SK-N-SH treated with all-trans-retinoic acid at 6 μM for 48 hours (cell line): ENCODE results near the gene FOXC1.

Experiments
- ATAC-seq: fragments of 200-7000 bp; cut with Tn5 transposase; 3 replicates; pipeline ENCODE4 v1.9.1; 2020; ENCODE audit warnings: mild to moderate bottlenecking, moderate library complexity
- ARNTL ChIP-seq: fragments of 450-650 bp; formaldehyde crosslinking; IDR thresholded peaks from 2 replicates; pipeline ENCODE4 v1.5.0; 2020; ENCODE audit warnings: low read depth, mild to moderate bottlenecking, moderate library complexity, borderline replicate concordance
- CSDC2 ChIP-seq: fragments of 250-450 bp; sonication (Bioruptor Pico); IDR thresholded peaks from 2 replicates; pipeline ENCODE4 v1.5.0; 2020; ENCODE audit warnings: mild to moderate bottlenecking, moderate library complexity
- ESRRG ChIP-seq: fragments of 250-450 bp; sonication (Bioruptor Pico); IDR thresholded peaks from 2 replicates; pipeline ENCODE4 v1.6.1; 2021; ENCODE audit warnings: mild to moderate bottlenecking
- GLIS3 ChIP-seq: fragments of 250-450 bp; sonication (Bioruptor Pico); IDR thresholded peaks from 2 replicates; pipeline ENCODE4 v1.5.0; 2020; ENCODE audit warnings: mild to moderate bottlenecking, moderate library complexity
- ISL1 ChIP-seq: fragments of 250-450 bp; sonication (Bioruptor Pico); IDR thresholded peaks from 2 replicates; pipeline ENCODE4 v2.1.2; 2022; ENCODE audit warnings: mild to moderate bottlenecking, moderate library complexity
- OSR1 ChIP-seq: fragments of 250-450 bp; sonication (Bioruptor Pico); IDR thresholded peaks from 2 replicates; pipeline ENCODE4 v1.8.0; 2022; ENCODE audit warnings: moderate library complexity, mild to moderate bottlenecking, inconsistent platforms
- PPARA ChIP-seq: fragments of 250-450 bp; sonication (Bioruptor Pico); IDR thresholded peaks from 2 replicates; pipeline ENCODE4 v1.5.0; 2020; ENCODE audit warnings: mild to moderate bottlenecking, borderline replicate concordance
- RARB ChIP-seq: fragments of 250-450 bp; sonication (Bioruptor Pico); IDR thresholded peaks from 2 replicates; pipeline ENCODE4 v1.8.0; 2021; ENCODE audit warnings: mild to moderate bottlenecking, moderate library complexity
- SNAI2 ChIP-seq: fragments of 250-450 bp; sonication (Bioruptor Pico); IDR thresholded peaks from 2 replicates; pipeline ENCODE4 v1.5.0; 2020; ENCODE audit warnings: mild to moderate bottlenecking, moderate library complexity
- TOX ChIP-seq: fragments of 250-450 bp; sonication (Bioruptor Pico); IDR thresholded peaks from 2 replicates; pipeline ENCODE4 v1.8.0; 2021; ENCODE audit warnings: mild to moderate bottlenecking, moderate library complexity, borderline replicate concordance
- ZC3H10 ChIP-seq: fragments of 250-450 bp; sonication (Bioruptor Pico); IDR thresholded peaks from 2 replicates; pipeline ENCODE4 v1.5.1; 2021; ENCODE audit warnings: mild to moderate bottlenecking, moderate library complexity
- ZFP3 ChIP-seq: fragments of 250-450 bp; sonication (Bioruptor Pico); IDR thresholded peaks from 2 replicates; pipeline ENCODE4 v1.5.0; 2020; ENCODE audit warnings: mild to moderate bottlenecking, moderate library complexity
- ZFP30 ChIP-seq: fragments of 450-650 bp; formaldehyde crosslinking; IDR thresholded peaks from 2 replicates; pipeline ENCODE4 v1.5.0; 2022; ENCODE audit warnings: mild to moderate bottlenecking, moderate library complexity
- ZNF70 ChIP-seq: fragments of 450-650 bp; formaldehyde crosslinking; IDR thresholded peaks from 2 replicates; pipeline ENCODE4 v1.5.0; 2020; ENCODE audit warnings: mild to moderate bottlenecking, moderate library complexity
- ZNF8 ChIP-seq: fragments of 450-650 bp; formaldehyde crosslinking; IDR thresholded peaks from 2 replicates; pipeline ENCODE4 v1.5.0; 2020; ENCODE audit warnings: mild to moderate bottlenecking, moderate library complexity
- TF ChIP-seq, protein P1 (sequence below): fragments of 250-450 bp; sonication (Bioruptor Pico); IDR thresholded peaks from 2 replicates; pipeline ENCODE4 v1.5.0; 2020; ENCODE audit warnings: mild to moderate bottlenecking, moderate library complexity
- TF ChIP-seq, protein P2 (sequence below): fragments of 250-450 bp; sonication (Bioruptor Pico); IDR thresholded peaks from 2 replicates; pipeline ENCODE4 v1.5.1; 2021; ENCODE audit warnings: mild to moderate bottlenecking, moderate library complexity
- TF ChIP-seq, protein P3 (sequence below): fragments of 250-450 bp; sonication (Bioruptor Pico); IDR thresholded peaks from 2 replicates; pipeline ENCODE4 v1.5.1; 2020; ENCODE audit warnings: low read depth, mild to moderate bottlenecking, moderate library complexity
- TF ChIP-seq, protein P4 (sequence below): fragments of 250-450 bp; sonication (Bioruptor Pico); IDR thresholded peaks from 2 replicates; pipeline ENCODE4 v1.8.0; 2021; ENCODE audit warnings: low read depth, mild to moderate bottlenecking, moderate library complexity, borderline replicate concordance

The FOXC1 gene

DNA sequence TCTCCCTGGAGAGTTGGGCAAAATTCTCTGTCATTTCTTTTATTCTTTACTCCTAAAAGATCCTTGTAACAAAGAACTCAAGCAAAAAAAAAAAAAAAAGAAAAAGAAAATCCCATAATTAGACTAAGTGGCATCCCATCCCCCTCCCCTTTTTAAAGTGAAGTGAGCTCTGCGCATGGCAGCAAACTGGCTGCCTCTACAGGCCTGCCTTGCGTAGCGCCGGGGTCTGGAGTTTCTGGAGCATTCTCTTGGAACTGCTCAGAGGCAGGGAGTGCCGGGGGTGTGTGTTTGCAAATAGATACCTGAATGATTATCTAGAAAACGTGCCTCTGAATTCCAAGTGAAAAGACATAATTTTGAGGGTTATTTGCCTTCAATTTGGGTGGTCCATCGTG is 48.1 kb downstream of the FOXC1 start:
- ATAC-seq = no peak
- TF ChIP-seq, protein P1, sequence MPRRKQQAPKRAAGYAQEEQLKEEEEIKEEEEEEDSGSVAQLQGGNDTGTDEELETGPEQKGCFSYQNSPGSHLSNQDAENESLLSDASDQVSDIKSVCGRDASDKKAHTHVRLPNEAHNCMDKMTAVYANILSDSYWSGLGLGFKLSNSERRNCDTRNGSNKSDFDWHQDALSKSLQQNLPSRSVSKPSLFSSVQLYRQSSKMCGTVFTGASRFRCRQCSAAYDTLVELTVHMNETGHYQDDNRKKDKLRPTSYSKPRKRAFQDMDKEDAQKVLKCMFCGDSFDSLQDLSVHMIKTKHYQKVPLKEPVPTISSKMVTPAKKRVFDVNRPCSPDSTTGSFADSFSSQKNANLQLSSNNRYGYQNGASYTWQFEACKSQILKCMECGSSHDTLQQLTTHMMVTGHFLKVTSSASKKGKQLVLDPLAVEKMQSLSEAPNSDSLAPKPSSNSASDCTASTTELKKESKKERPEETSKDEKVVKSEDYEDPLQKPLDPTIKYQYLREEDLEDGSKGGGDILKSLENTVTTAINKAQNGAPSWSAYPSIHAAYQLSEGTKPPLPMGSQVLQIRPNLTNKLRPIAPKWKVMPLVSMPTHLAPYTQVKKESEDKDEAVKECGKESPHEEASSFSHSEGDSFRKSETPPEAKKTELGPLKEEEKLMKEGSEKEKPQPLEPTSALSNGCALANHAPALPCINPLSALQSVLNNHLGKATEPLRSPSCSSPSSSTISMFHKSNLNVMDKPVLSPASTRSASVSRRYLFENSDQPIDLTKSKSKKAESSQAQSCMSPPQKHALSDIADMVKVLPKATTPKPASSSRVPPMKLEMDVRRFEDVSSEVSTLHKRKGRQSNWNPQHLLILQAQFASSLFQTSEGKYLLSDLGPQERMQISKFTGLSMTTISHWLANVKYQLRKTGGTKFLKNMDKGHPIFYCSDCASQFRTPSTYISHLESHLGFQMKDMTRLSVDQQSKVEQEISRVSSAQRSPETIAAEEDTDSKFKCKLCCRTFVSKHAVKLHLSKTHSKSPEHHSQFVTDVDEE (CRISPR knock-in tag) = no peak
- no peak for TF ChIP-seq GLIS3 (CRISPR knock-in tag)
- TF ChIP-seq ZFP3 (CRISPR knock-in tag) = no peak
- TF ChIP-seq TOX (CRISPR knock-in tag) = no peak
- TF ChIP-seq, protein P2, sequence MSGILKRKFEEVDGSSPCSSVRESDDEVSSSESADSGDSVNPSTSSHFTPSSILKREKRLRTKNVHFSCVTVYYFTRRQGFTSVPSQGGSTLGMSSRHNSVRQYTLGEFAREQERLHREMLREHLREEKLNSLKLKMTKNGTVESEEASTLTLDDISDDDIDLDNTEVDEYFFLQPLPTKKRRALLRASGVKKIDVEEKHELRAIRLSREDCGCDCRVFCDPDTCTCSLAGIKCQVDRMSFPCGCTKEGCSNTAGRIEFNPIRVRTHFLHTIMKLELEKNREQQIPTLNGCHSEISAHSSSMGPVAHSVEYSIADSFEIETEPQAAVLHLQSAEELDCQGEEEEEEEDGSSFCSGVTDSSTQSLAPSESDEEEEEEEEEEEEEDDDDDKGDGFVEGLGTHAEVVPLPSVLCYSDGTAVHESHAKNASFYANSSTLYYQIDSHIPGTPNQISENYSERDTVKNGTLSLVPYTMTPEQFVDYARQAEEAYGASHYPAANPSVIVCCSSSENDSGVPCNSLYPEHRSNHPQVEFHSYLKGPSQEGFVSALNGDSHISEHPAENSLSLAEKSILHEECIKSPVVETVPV (CRISPR knock-in tag) = no peak
- no peak for TF ChIP-seq CSDC2
- no peak for TF ChIP-seq ZC3H10
- TF ChIP-seq, protein P3, sequence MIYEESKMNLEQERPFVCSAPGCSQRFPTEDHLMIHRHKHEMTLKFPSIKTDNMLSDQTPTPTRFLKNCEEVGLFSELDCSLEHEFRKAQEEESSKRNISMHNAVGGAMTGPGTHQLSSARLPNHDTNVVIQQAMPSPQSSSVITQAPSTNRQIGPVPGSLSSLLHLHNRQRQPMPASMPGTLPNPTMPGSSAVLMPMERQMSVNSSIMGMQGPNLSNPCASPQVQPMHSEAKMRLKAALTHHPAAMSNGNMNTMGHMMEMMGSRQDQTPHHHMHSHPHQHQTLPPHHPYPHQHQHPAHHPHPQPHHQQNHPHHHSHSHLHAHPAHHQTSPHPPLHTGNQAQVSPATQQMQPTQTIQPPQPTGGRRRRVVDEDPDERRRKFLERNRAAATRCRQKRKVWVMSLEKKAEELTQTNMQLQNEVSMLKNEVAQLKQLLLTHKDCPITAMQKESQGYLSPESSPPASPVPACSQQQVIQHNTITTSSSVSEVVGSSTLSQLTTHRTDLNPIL (CRISPR knock-in tag) = no peak

DNA sequence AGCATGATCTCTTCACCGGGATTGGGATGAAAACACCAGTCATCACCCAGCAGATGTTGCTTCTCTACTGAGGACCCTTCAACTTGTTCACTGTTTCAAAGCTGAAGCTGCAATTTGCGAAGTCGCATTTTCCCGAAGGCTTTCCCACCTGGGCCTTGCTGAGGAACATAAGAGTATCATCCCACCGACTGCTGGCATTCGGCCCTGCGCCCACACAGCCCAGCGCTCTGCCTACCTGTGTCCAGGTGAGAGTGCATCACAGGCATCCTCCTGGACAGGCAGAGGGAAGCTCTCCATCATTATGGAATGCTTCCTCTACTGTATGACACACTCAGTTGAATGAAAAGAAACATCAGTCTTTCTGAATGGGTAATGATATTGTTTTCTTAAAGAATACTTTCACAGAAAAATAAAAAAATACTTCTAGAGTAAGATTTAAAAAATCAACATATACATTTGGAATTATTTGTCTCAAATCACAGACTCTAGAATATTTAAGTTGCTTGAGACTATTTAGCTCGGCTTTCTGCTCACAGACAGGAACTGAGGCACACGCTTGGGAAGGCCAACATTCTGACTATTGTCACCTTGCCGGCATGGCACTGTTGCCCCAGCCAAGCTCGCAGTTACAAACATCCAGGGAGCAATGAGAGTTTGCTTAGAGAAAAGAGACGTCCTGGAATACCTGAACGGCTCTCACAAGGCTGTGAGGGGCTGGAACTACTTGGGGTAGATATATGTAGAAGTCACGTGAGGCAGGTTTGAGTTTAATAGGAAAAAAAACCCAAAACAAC is 48.7 kb downstream of the FOXC1 start:
- ATAC-seq = no peak
- TF ChIP-seq, protein P1 (CRISPR knock-in tag) = no peak
- TF ChIP-seq ESRRG (CRISPR knock-in tag) (no peak), CSDC2 (no peak), PPARA (no peak), ZC3H10 (no peak), TOX (CRISPR knock-in tag) (no peak), ZNF8 (CRISPR knock-in tag) (no peak), ZFP3 (CRISPR knock-in tag) (no peak), GLIS3 (CRISPR knock-in tag) (no peak), ARNTL (CRISPR knock-in tag) (no peak), RARB (CRISPR knock-in tag) (no peak), ISL1 (CRISPR knock-in tag) (no peak)
- TF ChIP-seq, protein P3 (CRISPR knock-in tag) = no peak
- TF ChIP-seq, all 23 proteins: peak for 0

DNA sequence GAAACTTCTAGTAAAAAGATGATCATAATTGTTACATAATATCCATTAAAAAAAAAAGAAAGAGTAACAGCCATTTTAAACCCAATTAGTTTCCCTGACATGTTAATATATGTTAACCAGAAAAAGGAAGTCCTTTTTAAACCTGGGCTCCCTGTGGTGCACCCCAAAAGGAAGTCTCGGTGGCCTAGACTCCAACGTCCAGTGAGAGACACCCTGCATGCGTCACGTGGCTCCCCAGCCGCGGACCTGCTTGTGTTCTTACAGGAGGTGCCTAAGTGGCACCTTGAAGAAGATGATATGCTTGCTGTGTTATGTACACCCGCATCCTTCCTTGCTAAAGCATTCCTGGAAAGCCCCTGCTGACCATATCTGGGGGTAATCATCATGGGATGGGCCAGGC is 50.1 kb downstream of the FOXC1 start:
- ATAC-seq = no peak
- TF ChIP-seq ISL1 (CRISPR knock-in tag) (no peak), ZFP30 (CRISPR knock-in tag) (no peak), ARNTL (CRISPR knock-in tag) (no peak), OSR1 (CRISPR knock-in tag) (no peak), SNAI2 (no peak), ESRRG (CRISPR knock-in tag) (no peak), CSDC2 (no peak), ZNF70 (CRISPR knock-in tag) (no peak), PPARA (no peak), ZFP3 (CRISPR knock-in tag) (no peak)
- TF ChIP-seq, protein P2 (CRISPR knock-in tag) = no peak
- TF ChIP-seq, protein P1 (CRISPR knock-in tag) = no peak
- TF ChIP-seq, protein P4, sequence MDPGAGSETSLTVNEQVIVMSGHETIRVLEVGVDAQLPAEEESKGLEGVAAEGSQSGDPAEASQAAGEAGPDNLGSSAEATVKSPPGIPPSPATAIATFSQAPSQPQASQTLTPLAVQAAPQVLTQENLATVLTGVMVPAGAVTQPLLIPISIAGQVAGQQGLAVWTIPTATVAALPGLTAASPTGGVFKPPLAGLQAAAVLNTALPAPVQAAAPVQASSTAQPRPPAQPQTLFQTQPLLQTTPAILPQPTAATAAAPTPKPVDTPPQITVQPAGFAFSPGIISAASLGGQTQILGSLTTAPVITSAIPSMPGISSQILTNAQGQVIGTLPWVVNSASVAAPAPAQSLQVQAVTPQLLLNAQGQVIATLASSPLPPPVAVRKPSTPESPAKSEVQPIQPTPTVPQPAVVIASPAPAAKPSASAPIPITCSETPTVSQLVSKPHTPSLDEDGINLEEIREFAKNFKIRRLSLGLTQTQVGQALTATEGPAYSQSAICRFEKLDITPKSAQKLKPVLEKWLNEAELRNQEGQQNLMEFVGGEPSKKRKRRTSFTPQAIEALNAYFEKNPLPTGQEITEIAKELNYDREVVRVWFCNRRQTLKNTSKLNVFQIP = no peak
